ENCODE measurements around the gene SLC25A46. TPM values are rescaled to one million over a fixed set of nuclear protein-coding genes. Genes with fewer than 3 reads are reported as not detected.
"Not testable (repeated sequence)": the region's sequence is repeated elsewhere in the genome, so short reads cannot be mapped to it uniquely, and the experiment has no call there.

SLC25A46 gene
- total RNA-seq (2014; rRNA removed; shearing (Covaris generic)) = 30.3 and 33.1 TPM in 2 replicates
- polyA plus RNA-seq (2016; fragmentation: Nextera tagmentation; extraction: Ambion mirVana) = 12.5 and 14.1 TPM in 2 replicates
- long read RNA-seq, transcript SLC25A46-201 (8 exons, 2,385 nt) = major isoform, 6 of 8 reads
- long read RNA-seq, partial matches to known transcripts = 1 of 8 reads
- long read RNA-seq, other reads (novel, unspliced or antisense) = 1 of 8 reads

DNA sequence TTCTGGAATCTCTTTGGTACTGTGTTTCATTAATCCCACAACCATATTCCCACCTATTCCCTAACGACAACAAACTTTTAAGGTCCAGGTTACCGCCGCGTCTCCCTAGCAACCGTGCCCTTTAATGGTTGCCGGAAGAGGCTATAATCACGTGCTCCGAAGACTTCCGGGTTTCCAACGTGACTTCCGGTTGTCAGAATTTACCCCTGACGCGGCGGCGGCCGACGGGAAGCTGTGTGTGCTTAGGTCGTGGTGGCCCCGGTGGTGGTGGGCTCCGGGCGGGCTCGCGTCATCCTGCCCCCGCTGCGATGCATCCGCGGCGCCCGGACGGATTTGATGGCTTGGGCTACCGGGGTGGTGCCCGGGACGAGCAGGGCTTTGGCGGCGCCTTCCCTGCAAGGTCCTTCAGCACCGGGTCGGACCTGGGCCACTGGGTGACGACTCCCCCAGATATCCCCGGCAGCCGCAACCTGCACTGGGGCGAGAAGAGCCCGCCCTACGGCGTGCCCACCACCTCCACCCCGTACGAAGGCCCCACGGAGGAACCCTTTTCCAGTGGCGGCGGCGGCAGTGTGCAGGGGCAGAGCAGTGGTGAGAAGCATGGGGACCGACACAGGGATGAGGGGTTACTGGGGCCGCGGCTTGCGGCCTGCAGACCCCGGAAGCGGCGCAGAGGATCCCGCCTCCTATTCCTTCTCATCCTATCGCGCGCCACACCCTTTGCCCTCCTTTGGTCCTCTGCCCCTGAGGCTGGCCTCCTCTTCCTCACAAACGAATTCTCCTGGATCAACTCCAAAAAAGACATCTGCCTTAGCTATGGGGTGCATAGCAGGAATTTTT lies at the start of gene SLC25A46:
TSS of gene SLC25A46 (plus strand) at position 196 of the 840 bp plus-strand sequence. CDS start at position 309, 113 bp downstream.
- no peaks in the 10 kb centered on the region for H4K20me1 ChIP-seq (replicated peaks; ENCODE audit: insufficient read depth)
- ATAC-seq = peak; percentile 95
- H2AFZ ChIP-seq = peak within 1 kb of the TSS; percentile 99
- peak within 1 kb of the TSS; percentile 84 for H3K27ac Mint-ChIP-seq
- TF ChIP-seq NANOG (IDR thresholded peaks at IDR 0.05; ENCODE audit: borderline replicate concordance) = no peak
- TF ChIP-seq POLR2AphosphoS5 (IDR thresholded peaks at IDR 0.05; ENCODE audit: low read depth) = peak; percentile 88
- TF ChIP-seq ZNF114 (CRISPR knock-in tag; IDR thresholded peaks at IDR 0.05) = no peak
- no peak for TF ChIP-seq ZNF331 (CRISPR knock-in tag; IDR thresholded peaks at IDR 0.05; ENCODE audit: low read depth)
- TF ChIP-seq, protein P1, sequence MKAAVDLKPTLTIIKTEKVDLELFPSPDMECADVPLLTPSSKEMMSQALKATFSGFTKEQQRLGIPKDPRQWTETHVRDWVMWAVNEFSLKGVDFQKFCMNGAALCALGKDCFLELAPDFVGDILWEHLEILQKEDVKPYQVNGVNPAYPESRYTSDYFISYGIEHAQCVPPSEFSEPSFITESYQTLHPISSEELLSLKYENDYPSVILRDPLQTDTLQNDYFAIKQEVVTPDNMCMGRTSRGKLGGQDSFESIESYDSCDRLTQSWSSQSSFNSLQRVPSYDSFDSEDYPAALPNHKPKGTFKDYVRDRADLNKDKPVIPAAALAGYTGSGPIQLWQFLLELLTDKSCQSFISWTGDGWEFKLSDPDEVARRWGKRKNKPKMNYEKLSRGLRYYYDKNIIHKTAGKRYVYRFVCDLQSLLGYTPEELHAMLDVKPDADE (IDR thresholded peaks at IDR 0.05) = peak; percentile 8
- peak; percentile 83 for TF ChIP-seq CREB1 (CRISPR knock-in tag; IDR thresholded peaks at IDR 0.05; ENCODE audit: low read depth)
- no peaks in the 10 kb centered on the region for H3K36me3 Mint-ChIP-seq (ENCODE audit: low read depth)
- no peaks in the 10 kb centered on the region for H3F3A ChIP-seq (replicated peaks; ENCODE audit: low read depth)
- DNase-seq (ENCODE audit: low spot score) = peak; percentile 96
- H3K27ac ChIP-seq (ENCODE audit: low read depth) = peak within 1 kb of the TSS; percentile 35; the same call in 1 of the 2 replicates
- H3K4me3 Mint-ChIP-seq = peak within 1 kb of the TSS; percentile 96
- H3K4me2 ChIP-seq = peak within 1 kb of the TSS; percentile 90
- H3K27me3 Mint-ChIP-seq (ENCODE audit: insufficient read depth, low read depth, poor library complexity) = peaks cover 2% of the 10 kb centered on the region
- H3K36me3 ChIP-seq (ENCODE audit: insufficient read depth) = no peaks in the 10 kb centered on the region
- peaks cover 6% of the 10 kb centered on the region for H3K4me1 Mint-ChIP-seq
- peak within 1 kb of the TSS; percentile 97 for H3K4me3 ChIP-seq
- peaks cover 10% of the 10 kb centered on the region; the same call in 1 of the 2 replicates for H3K79me2 ChIP-seq (replicated peaks; ENCODE audit: insufficient read depth)
- peaks cover 12% of the 10 kb centered on the region; the same call in 1 of the 2 replicates for H3K4me1 ChIP-seq (ENCODE audit: insufficient read depth)
- no peaks in the 10 kb centered on the region for H3K27me3 ChIP-seq (ENCODE audit: insufficient read depth)
- H3K9me2 ChIP-seq (ENCODE audit: insufficient read depth) = no peaks in the 10 kb centered on the region
- H3K9me3 Mint-ChIP-seq = no peaks in the 10 kb centered on the region

DNA sequence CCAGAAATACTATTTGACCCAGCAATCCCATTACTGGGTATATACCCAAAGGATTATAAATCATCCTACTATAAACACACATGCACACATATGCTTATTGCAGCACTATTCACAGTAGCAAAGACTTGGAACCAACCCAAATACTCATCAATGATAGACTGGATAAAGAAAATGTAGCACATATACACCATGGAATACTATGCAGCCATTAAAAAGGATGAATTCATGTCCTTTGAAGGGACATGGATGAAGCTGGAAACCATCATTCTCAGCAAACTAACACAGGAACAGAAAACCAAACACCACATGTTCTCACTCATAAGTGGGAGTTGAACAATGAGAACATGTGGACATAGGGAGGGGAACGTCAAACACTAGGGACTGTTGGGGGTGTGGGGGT lies 48.2 kb upstream of the SLC25A46 start:
- H3K79me2 ChIP-seq (replicated peaks; ENCODE audit: insufficient read depth); ATAC-seq; H3K27ac Mint-ChIP-seq; H3K4me3 Mint-ChIP-seq; DNase-seq (ENCODE audit: low spot score); H3K36me3 Mint-ChIP-seq (ENCODE audit: low read depth); H3K27ac ChIP-seq (ENCODE audit: low read depth); H3F3A ChIP-seq (replicated peaks; ENCODE audit: low read depth); H3K4me1 ChIP-seq (ENCODE audit: insufficient read depth); H3K27me3 ChIP-seq (ENCODE audit: insufficient read depth); H3K9me2 ChIP-seq (ENCODE audit: insufficient read depth); H3K4me3 ChIP-seq; H3K36me3 ChIP-seq (ENCODE audit: insufficient read depth); H3K27me3 Mint-ChIP-seq (ENCODE audit: insufficient read depth, low read depth, poor library complexity); H3K4me2 ChIP-seq; H4K20me1 ChIP-seq (replicated peaks; ENCODE audit: insufficient read depth); H3K9me3 Mint-ChIP-seq; H2AFZ ChIP-seq: not testable (repeated sequence)
- peaks cover 10% of the 10 kb centered on the region for H3K4me1 Mint-ChIP-seq

DNA sequence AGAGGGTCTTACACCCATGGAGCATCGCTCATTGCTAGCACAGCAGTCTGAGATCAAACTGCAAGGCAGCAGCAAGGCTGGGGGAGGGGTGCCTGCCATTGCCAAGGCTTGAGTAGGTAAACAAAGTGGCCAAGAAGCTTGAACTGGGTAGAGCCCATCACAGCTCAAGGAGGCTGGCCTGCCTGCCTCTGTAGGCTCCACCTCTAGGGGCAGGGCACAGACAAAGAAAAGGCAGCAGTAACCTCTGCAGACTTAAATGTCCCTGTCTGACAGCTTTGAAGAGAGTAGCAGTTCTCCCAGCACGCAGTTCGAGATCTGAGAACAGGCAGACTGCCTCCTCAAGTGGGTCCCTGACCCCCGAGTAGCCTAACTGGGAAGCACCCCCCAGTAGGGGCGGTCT lies 46.1 kb upstream of the SLC25A46 start:
- not testable (repeated sequence) for H3K36me3 Mint-ChIP-seq (ENCODE audit: low read depth); H3K4me3 Mint-ChIP-seq; H3K79me2 ChIP-seq (replicated peaks; ENCODE audit: insufficient read depth); ATAC-seq; H3K27me3 Mint-ChIP-seq (ENCODE audit: insufficient read depth, low read depth, poor library complexity); H3K9me3 Mint-ChIP-seq; H3K36me3 ChIP-seq (ENCODE audit: insufficient read depth); H3K27me3 ChIP-seq (ENCODE audit: insufficient read depth); H3K9me2 ChIP-seq (ENCODE audit: insufficient read depth); H3K27ac Mint-ChIP-seq; H3F3A ChIP-seq (replicated peaks; ENCODE audit: low read depth); H3K4me3 ChIP-seq; H4K20me1 ChIP-seq (replicated peaks; ENCODE audit: insufficient read depth); H3K4me1 ChIP-seq (ENCODE audit: insufficient read depth); H3K27ac ChIP-seq (ENCODE audit: low read depth)
- peaks cover 10% of the 10 kb centered on the region for H3K4me1 Mint-ChIP-seq
- peak; percentile 44 for DNase-seq (ENCODE audit: low spot score)
- peak overlapping the region; percentile 85 for H2AFZ ChIP-seq
- H3K4me2 ChIP-seq = 0 out of 2 replicates have a peak overlapping the region, but pooled peaks have one; percentile 10
